ENCODE measurements around the gene SEPTIN12. TPM values are rescaled to one million over a fixed set of nuclear protein-coding genes. Genes with fewer than 3 reads are reported as not detected.
"Not testable (repeated sequence)": the region's sequence is repeated elsewhere in the genome, so short reads cannot be mapped to it uniquely, and the experiment has no call there.

The SEPTIN12 gene
- total and polyA plus RNA-seq, 2 donors (not counting 1 experiment from before 2014, with no cell fraction given), result 0.07 TPM; not detected in 1

DNA sequence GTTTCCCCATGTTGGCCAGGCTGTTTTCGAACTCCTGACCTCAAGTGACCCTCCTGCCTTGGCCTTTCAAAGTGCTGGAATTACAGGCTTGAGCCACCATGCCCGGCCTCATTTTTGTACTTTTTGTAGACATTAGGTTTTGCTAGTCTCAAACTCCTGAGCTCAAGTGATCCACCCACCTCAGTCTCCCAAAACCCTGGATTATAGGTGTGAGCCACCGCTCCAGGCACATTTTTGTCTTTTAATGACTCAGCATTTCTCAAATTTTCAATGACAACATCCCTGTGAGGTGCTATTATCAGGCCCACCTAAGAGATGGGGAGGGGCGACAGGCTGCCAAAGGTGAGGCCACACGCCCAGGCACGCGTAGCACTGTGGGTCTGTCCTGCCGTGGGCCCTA is 1.1 kb downstream of the SEPTIN12 start:
- no peak for DNase-seq
- Histone ChIP-seq H3K4me3 (ENCODE audit: control extremely low read depth in 1 of 5, extremely low read depth in 1 of 5, insufficient read depth in 1 of 5, low read depth in 2 of 5, low read length in 4 of 5) (no peak overlapping the region), H3K4me1 (ENCODE audit: control insufficient read depth in 2 of 2, insufficient read depth in 2 of 2, low read length in 2 of 2) (no peaks in the 10 kb centered on the region), H2AFZ (ENCODE audit: insufficient read depth, low read depth, low read length, poor library complexity, severe bottlenecking) (no peak overlapping the region), H3K36me3 (replicated peaks in 1 of 2; ENCODE audit: control extremely low read depth in 1 of 2, control insufficient read depth in 1 of 2, extremely low read depth in 1 of 2, insufficient read depth in 2 of 2, low read length in 1 of 2) (no peaks in the 10 kb centered on the region), H3K4me2 (replicated peaks; ENCODE audit: low read depth, low read length, poor library complexity, severe bottlenecking) (no peak overlapping the region), H3K9ac (ENCODE audit: low read length) (no peak overlapping the region), H3K9me3 (ENCODE audit: control extremely low read depth in 1 of 3, control insufficient read depth in 2 of 3, insufficient read depth in 1 of 3, low read length in 2 of 3) (no peaks in the 10 kb centered on the region), H3K79me2 (ENCODE audit: control insufficient read depth, insufficient read depth, low read length) (no peaks in the 10 kb centered on the region), H3K27me3 (replicated peaks in 1 of 4; ENCODE audit: control extremely low read depth in 1 of 4, control insufficient read depth in 3 of 4, insufficient read depth in 4 of 4, low read length in 3 of 4) (peaks cover 0 to 6% (median 0%) of the 10 kb centered on the region in 4 experiments), H4K20me1 (ENCODE audit: control insufficient read depth, insufficient read depth, low read length, poor library complexity, severe bottlenecking) (no peaks in the 10 kb centered on the region), H3K27ac (ENCODE audit: low read length in 2 of 2) (no peak overlapping the region)
- ChIA-PET POLR2A (no interaction called here), CTCF (interaction anchor here (0.6 kb wide), 2 partner anchors 248 to 497 kb away, joined by 3 read pairs; no protein-coding TSS in a partner anchor)
- no peaks in the 10 kb centered on the region for H3K27me3 Mint-ChIP-seq
- no peak overlapping the region for H3K27ac Mint-ChIP-seq
- no peak overlapping the region for H3K4me3 Mint-ChIP-seq
- WGBS (ENCODE audit: insufficient coverage), result 100% methylated on average over 7 of the region's 8 CpGs
- TF ChIP-seq CTCF (IDR thresholded peaks at IDR 0.05), result no peak
- TF ChIP-seq EZH2 (IDR thresholded peaks at IDR 0.05; ENCODE audit: borderline replicate concordance, insufficient read depth, low read depth, low read length, poor library complexity, severe bottlenecking), result no peak
- ATAC-seq (ENCODE audit: low read depth), result no peak
- intact Hi-C loops (cut with micrococcal nuclease), result no loop called here
- H3K4me1 Mint-ChIP-seq, result peaks cover 1% of the 10 kb centered on the region
- no peaks in the 10 kb centered on the region for H3K9me3 Mint-ChIP-seq (ENCODE audit: insufficient read depth)

- Histone ChIP-seq H3K27me3 (replicated peaks in 1 of 4; ENCODE audit: control extremely low read depth in 1 of 4, control insufficient read depth in 3 of 4, insufficient read depth in 4 of 4, low read length in 3 of 4) (peaks cover 0 to 3% (median 0%) of the 10 kb centered on the region in 4 experiments), H3K9me3 (ENCODE audit: control extremely low read depth in 1 of 3, control insufficient read depth in 2 of 3, insufficient read depth in 1 of 3, low read length in 2 of 3) (no peaks in the 10 kb centered on the region), H4K20me1 (ENCODE audit: control insufficient read depth, insufficient read depth, low read length, poor library complexity, severe bottlenecking) (no peaks in the 10 kb centered on the region), H3K4me2 (replicated peaks; ENCODE audit: low read depth, low read length, poor library complexity, severe bottlenecking) (no peak overlapping the region), H3K4me3 (ENCODE audit: control extremely low read depth in 1 of 5, extremely low read depth in 1 of 5, insufficient read depth in 1 of 5, low read depth in 2 of 5, low read length in 4 of 5) (no peak overlapping the region), H3K79me2 (ENCODE audit: control insufficient read depth, insufficient read depth, low read length) (no peaks in the 10 kb centered on the region), H3K27ac (ENCODE audit: low read length in 2 of 2) (no peak overlapping the region), H3K4me1 (ENCODE audit: control insufficient read depth in 2 of 2, insufficient read depth in 2 of 2, low read length in 2 of 2) (no peaks in the 10 kb centered on the region), H2AFZ (ENCODE audit: insufficient read depth, low read depth, low read length, poor library complexity, severe bottlenecking) (no peak overlapping the region), H3K9ac (ENCODE audit: low read length) (no peak overlapping the region), H3K36me3 (replicated peaks in 1 of 2; ENCODE audit: control extremely low read depth in 1 of 2, control insufficient read depth in 1 of 2, extremely low read depth in 1 of 2, insufficient read depth in 2 of 2, low read length in 1 of 2) (no peaks in the 10 kb centered on the region)
- 93% methylated on average over 8 of the region's 23 CpGs for WGBS (ENCODE audit: insufficient coverage)
- intact Hi-C loops (cut with micrococcal nuclease), result no loop called here
- ATAC-seq (ENCODE audit: low read depth) (no peak), DNase-seq (no peak)
- Mint-ChIP-seq H3K4me3 (no peak overlapping the region), H3K9me3 (ENCODE audit: insufficient read depth) (no peaks in the 10 kb centered on the region), H3K4me1 (peaks cover 1% of the 10 kb centered on the region), H3K27ac (no peak overlapping the region), H3K27me3 (no peaks in the 10 kb centered on the region)
- POLR2A ChIA-PET, result interaction anchor here (0.6 to 0.7 kb wide), 3 partner anchors 85 to 298 kb away, joined by 3 to 12 read pairs (median 7); no protein-coding TSS in a partner anchor
- no peak for TF ChIP-seq CTCF (IDR thresholded peaks at IDR 0.05)
- CTCF ChIA-PET, result no interaction called here
Observed at GRCh38 chr16:4785758-4786433, 2.2 kb downstream of the SEPTIN12 start.

GRCh38 chr16:4784444-4784987 is 3.6 kb downstream of the SEPTIN12 start:
- H3K4me2 ChIP-seq (replicated peaks; ENCODE audit: low read depth, low read length, poor library complexity, severe bottlenecking); ATAC-seq (ENCODE audit: low read depth); H3K4me3 ChIP-seq (ENCODE audit: control extremely low read depth in 1 of 5, extremely low read depth in 1 of 5, insufficient read depth in 1 of 5, low read depth in 2 of 5, low read length in 4 of 5); H3K4me3 Mint-ChIP-seq; H3K9ac ChIP-seq (ENCODE audit: low read length); H2AFZ ChIP-seq (ENCODE audit: insufficient read depth, low read depth, low read length, poor library complexity, severe bottlenecking); H3K27me3 Mint-ChIP-seq; intact Hi-C loops (cut with micrococcal nuclease); H3K27ac Mint-ChIP-seq; DNase-seq; H3K36me3 ChIP-seq (replicated peaks in 1 of 2; ENCODE audit: control extremely low read depth in 1 of 2, control insufficient read depth in 1 of 2, extremely low read depth in 1 of 2, insufficient read depth in 2 of 2, low read length in 1 of 2); H3K4me1 ChIP-seq (ENCODE audit: control insufficient read depth in 2 of 2, insufficient read depth in 2 of 2, low read length in 2 of 2); H3K79me2 ChIP-seq (ENCODE audit: control insufficient read depth, insufficient read depth, low read length); CTCF ChIA-PET; POLR2A ChIA-PET; H3K9me3 Mint-ChIP-seq (ENCODE audit: insufficient read depth); H3K4me1 Mint-ChIP-seq; H4K20me1 ChIP-seq (ENCODE audit: control insufficient read depth, insufficient read depth, low read length, poor library complexity, severe bottlenecking); H3K27me3 ChIP-seq (replicated peaks in 1 of 4; ENCODE audit: control extremely low read depth in 1 of 4, control insufficient read depth in 3 of 4, insufficient read depth in 4 of 4, low read length in 3 of 4); H3K27ac ChIP-seq (ENCODE audit: low read length in 2 of 2); H3K9me3 ChIP-seq (ENCODE audit: control extremely low read depth in 1 of 3, control insufficient read depth in 2 of 3, insufficient read depth in 1 of 3, low read length in 2 of 3): not testable (repeated sequence)
- 100% methylated on average over 4 of the region's 14 CpGs for WGBS (ENCODE audit: insufficient coverage)

Data from B cell (primary cell).